ENCODE measurements around the gene MAPKAPK5.
"Not testable (repeated sequence)": the region's sequence is repeated elsewhere in the genome, so short reads cannot be mapped to it uniquely, and the experiment has no call there.

The MAPKAPK5 gene

GRCh38 chr12:111841750-111842555, at the start of gene MAPKAPK5:
MAPKAPK5 (plus strand) TSS chr12:111842228; CDS start chr12:111842734, 506 bp downstream.
- DNase-seq: peak; percentile 97

- DNase-seq: no peak
Measured at GRCh38 chr12:111792856-111793235, 49.2 kb upstream of the MAPKAPK5 start.

GRCh38 chr12:111798182-111798581, 43.8 kb upstream of the MAPKAPK5 start:
- no peak for DNase-seq

GRCh38 chr12:111799758-111800157, 42.3 kb upstream of the MAPKAPK5 start:
- DNase-seq: no peak

- DNase-seq: no peak
Measured at GRCh38 chr12:111803038-111803626, 38.9 kb upstream of the MAPKAPK5 start.

- DNase-seq: no peak
Measured at GRCh38 chr12:111803851-111804250, 38.2 kb upstream of the MAPKAPK5 start.

GRCh38 chr12:111806304-111806703, 35.7 kb upstream of the MAPKAPK5 start:
- no peak for DNase-seq

- no peak for DNase-seq
Measured at GRCh38 chr12:111807232-111807631, 34.8 kb upstream of the MAPKAPK5 start.

- DNase-seq: peak; percentile 50
Measured at GRCh38 chr12:111812881-111813741, 28.9 kb upstream of the MAPKAPK5 start.

GRCh38 chr12:111816065-111816615, 25.9 kb upstream of the MAPKAPK5 start:
- no peak for DNase-seq

GRCh38 chr12:111816898-111817297, 25.1 kb upstream of the MAPKAPK5 start:
- DNase-seq: not testable (repeated sequence)

- no peak for DNase-seq
Measured at GRCh38 chr12:111818340-111818739, 23.7 kb upstream of the MAPKAPK5 start.

GRCh38 chr12:111819191-111820158, 22.6 kb upstream of the MAPKAPK5 start:
- no peak for DNase-seq

GRCh38 chr12:111820828-111821227, 21.2 kb upstream of the MAPKAPK5 start:
- DNase-seq: not testable (repeated sequence)

- no peak for DNase-seq
Measured at GRCh38 chr12:111822886-111823285, 19.1 kb upstream of the MAPKAPK5 start.

GRCh38 chr12:111823891-111824290, 18.1 kb upstream of the MAPKAPK5 start:
- no peak for DNase-seq

- DNase-seq: not testable (repeated sequence)
Measured at GRCh38 chr12:111824312-111824711, 17.7 kb upstream of the MAPKAPK5 start.

- no peak for DNase-seq
Measured at GRCh38 chr12:111825509-111825908, 16.5 kb upstream of the MAPKAPK5 start.

- no peak for DNase-seq
Measured at GRCh38 chr12:111826316-111826715, 15.7 kb upstream of the MAPKAPK5 start.

GRCh38 chr12:111826992-111827391, 15.0 kb upstream of the MAPKAPK5 start:
- DNase-seq: no peak

GRCh38 chr12:111827907-111828306, 14.1 kb upstream of the MAPKAPK5 start:
- DNase-seq: no peak

All from activated CD4-positive, alpha-beta T cell treated with anti-CD3 and anti-CD28 coated beads, Interleukin-2, amount 50 U/mL, for 1 hour (primary cell).